Stimulated activated CD4-positive, alpha-beta T cell treated with anti-CD3 and anti-CD28 coated beads, Interleukin-12 subunit alpha, Interleukin-12 subunit beta, amount 100 ng/mL, for 4 hours (primary cell): ENCODE measurements around the gene LARGE1.

Experiments used
- DNase-seq: peaks from one replicate; pipeline ENCODE4 v3.0.0-alpha.2; 2020

The LARGE1 gene

DNA sequence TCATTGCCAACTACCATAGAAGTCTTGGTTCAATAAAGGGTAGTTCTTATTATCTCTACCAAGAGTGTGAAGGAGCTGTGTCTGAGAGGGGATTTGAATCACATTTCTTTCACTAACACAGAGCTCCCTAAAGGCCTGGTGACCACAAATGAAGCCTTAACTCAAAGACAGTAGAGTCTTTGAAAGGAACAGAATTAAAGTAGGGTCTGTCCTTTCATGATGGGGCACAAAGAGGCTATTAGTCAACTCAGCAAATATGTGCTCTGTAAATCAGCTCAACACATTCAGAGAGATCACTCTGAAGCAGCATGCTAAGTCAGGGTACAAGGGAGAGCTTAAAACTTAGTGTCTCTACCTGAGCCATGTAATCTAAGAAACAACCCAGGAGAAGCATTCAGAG, 649.7 kb downstream of the LARGE1 start:
- no peak for DNase-seq

DNA sequence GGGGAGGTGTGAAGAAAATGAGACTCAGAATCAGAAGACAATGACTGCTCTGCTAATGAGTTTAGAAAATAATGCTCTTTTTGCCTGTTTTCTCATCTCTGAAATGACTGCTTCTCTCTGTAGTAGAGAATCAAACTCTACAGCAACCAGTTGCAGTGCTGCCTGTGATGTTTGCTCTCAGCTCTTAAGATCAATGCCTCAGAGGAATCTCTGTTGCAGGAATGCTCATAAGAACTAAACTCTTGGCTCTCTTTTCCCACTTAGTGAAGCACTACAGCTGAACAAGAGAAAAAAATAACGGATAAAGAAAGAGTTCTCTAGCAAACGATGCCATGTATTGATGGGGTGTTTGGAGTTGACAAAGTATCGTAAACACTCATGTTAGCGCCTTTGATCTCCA, 658.6 kb downstream of the LARGE1 start:
- DNase-seq, result no peak

DNA sequence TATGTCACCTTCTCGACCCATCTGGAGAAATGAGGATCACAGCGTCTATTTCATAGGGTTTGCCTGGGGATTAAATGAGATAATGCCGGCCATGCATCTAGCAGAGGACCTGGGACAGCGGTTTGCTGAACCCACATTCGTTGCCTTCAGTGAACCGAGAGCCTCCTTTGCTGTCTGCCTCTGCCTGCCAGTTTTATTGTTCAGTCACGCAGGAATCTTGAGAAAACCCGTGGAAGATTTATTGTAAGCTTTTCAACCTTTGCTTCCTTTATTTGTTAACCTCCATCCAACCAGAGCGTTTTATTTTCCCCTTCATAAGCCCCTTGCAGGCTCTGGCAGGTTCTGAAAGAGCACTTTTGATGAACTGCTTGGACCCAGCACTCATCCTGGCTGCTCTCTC, 659.8 kb downstream of the LARGE1 start:
- DNase-seq, result no peak

DNA sequence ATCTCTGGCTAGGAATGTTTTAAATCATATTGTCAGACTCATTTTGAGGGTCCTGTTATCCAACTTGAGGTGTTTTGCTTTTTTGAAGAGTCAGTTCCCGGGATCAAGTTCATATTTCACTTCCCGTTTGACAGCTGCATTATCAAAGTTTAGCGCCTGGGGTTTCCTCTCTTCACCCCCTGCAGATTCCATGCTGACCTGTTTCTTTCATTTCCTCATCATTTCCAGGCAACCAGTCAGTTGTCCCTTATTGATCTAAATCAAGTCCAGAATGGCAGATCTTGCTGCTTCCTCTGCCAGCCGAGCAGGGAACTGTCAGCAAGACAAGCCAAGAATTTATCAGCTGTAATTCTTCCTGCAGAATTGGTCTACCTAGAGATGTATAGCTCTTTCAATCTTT, 664.5 kb downstream of the LARGE1 start:
- DNase-seq, result no peak

DNA sequence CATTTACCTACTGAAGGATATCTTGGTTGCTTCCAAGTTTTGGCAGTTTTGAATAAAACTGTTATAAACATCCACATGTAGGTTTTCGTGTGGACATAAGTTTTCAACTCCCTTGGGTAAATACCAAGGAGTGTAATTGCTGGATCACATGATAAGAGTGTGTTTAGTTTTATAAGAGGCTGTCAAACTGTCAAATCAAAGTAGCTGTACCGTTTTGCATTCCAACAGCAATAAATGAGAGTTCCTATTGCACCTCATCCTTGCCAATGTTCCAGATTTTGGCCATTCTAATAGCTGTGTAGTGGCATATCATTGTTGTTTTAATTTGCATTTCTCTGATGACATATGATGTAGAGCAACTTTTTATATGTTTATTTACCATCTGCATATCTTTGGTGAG, 671.3 kb downstream of the LARGE1 start:
- no peak for DNase-seq

DNA sequence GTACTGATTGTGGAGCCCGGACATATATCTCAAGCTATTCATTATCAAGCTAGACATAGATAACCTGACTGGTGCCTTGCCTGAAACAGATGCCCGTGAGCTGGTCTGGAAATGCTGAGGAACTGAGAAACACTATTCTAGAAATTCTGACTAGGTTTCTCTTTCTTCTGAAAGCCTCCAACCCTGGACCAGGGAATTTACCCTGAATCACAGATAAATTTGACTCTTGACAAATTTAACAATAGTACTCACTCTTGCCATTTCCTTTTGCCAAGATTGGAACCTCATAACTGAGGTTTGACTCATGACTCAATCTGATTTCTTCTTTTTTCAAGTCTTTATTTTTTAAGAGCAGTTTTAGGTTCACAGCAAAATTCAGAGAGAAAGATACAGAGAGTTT, 672.5 kb downstream of the LARGE1 start:
- no peak for DNase-seq

DNA sequence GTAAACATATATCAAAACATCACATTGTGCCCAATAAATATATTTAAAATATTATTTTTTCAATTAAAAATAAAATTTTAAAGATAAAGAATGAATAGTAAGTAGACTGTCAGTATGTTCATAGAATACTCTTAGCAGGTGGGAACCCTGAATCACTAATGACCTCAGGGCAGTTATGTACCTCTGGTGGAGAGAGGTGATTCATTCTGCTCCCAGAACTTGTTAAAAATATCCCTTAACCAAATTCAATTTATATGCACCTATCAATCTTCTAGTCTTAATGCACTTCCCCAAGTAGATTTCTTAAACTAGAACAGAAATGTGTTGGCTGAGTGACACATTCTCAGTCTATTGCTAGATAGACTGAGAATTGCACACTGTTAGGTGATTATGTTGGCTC, 678.2 kb downstream of the LARGE1 start:
- no peak for DNase-seq

DNA sequence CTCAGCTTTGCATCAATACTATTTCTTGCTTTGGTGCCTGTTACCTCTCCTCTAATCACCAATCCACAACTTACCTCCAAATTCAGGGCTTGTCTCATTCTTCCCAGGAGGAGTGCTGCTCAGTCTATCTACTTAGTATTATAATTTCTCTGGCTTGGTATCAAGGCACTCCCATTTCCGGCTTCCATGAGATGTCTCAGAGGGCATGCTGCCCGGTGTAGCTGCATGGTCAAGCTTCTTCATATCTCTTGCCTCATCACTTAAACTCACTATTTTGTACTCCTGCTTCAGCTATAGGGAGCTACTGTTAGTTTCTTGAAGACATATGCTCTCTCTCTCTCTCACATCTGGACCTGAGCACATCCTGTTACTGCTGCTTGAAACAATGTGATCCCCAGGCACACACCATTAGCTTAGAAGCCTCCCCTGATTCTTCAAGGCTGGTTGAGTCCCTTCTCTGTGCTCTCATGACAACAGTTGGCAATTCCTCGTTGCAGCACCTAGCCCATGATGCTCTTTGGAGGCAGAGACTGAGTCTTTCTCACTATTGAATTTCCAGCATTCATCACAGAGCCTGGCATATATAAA, 679.3 kb downstream of the LARGE1 start:
- DNase-seq, result no peak

DNA sequence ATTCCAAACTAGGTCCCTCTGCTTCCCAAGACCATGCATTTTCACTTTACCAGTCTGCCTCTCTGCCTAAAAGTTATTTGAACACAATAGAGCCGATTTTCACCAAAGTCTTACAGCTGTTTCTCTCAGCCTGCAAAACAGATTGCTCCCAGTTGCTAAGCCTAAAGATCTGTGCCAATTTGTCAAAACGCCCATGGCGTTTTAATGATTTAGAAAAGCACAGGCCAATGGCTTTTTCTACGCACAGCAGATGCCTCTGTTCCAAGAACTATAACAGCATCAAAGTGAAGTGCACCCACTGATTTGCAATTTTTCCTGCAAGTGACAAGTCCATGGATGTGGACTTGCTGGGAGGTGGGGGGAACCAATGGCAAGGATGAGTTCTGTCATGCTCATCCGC, 688.2 kb downstream of the LARGE1 start:
- DNase-seq, result no peak

DNA sequence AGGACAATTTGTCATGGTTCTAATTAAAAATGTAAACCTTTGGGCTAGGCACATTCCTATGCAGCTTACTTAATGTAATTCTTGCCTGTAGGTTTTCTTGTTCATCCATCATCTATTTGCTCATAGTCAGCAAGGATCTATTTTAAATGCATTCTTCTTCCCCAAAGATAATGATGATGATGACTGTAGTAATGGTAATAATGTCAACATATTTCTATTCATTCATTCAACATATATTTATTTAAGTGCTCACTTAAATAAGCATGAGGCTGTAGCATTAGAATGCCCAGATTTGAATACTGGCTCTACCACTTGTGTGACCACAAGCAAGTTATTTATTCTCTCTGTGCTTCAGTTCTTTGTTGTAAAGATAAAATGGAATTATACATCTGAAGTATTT, 692.5 kb downstream of the LARGE1 start:
- DNase-seq, result no peak

DNA sequence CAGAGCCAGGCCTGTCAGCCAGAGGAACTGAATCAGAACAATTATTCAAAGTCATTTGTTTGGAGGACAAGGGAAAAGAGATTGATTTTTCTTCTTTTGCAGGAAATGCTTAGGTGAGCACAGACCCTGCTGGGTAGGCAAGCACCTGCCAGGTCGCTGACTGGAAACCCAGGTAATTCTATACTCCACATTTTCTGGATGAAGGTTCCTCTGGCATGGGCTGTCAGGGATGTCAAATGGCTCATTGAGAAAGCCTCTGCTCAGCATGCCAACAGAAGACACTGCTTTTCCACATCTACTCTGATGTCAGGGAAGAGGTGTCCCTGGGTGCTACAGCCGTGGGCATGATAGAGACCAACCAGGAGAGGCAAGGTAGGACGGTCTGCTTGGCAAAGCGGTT, 695.4 kb downstream of the LARGE1 start:
- no peak for DNase-seq
